ENCODE measurements around the gene LCT. TPM values are rescaled to one million over a fixed set of nuclear protein-coding genes. Genes with fewer than 3 reads are reported as not detected.
"Not testable (repeated sequence)": the region's sequence is repeated elsewhere in the genome, so short reads cannot be mapped to it uniquely, and the experiment has no call there.

LCT gene
- under 1 TPM; 0.33 to 0.50 TPM for total RNA-seq

DNA sequence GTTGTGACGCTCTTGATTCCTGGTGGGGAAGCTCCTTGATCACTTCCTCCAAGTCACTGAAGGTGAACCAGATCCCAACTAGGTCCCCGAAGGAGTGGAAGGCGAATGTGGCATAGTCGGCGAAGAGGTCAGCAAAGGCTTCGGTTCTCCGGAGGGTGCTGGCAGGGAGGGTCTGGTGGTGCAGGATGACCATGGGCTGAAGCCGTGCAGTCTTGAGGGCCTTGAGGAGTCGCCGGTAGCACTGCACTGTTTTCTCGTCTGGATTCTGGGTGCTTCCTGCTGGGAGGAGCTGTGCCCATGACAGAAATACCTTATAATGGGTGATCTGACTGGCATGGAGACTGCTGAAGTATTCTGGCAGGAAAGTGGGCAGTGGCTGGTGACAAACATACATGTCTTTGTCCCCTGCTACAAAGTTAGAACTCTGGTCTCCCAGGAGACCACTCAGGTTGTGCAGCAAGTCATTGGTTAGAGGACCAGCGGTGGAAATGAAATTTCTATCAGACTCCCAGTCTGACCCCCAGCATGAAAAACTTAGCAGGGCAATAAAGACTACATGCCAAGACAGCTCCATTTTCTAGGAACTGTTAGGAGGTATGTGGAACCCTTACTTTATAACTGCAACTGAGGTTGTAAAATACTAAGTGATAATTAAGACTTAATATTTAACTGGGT is at the start of gene LCT:
Gene LCT (minus strand): TSS at position 589 of the 675 bp plus-strand sequence. CDS start 15 bp downstream, at position 574.
- H3K36me3 Mint-ChIP-seq, result no peaks in the 10 kb centered on the region
- H3K4me1 Mint-ChIP-seq (ENCODE audit: low read depth in 2 of 2), result peaks cover 0 to 6% of the 10 kb centered on the region in 2 donors
- H3K4me3 Mint-ChIP-seq, result no peak within 1 kb of the TSS
- no peak within 1 kb of the TSS for H3K27ac Mint-ChIP-seq
- H3K27me3 Mint-ChIP-seq, result no peaks in the 10 kb centered on the region
- no peaks in the 10 kb centered on the region for H3K9me3 Mint-ChIP-seq
- DNase-seq (ENCODE audit: low spot score) (no peak), ATAC-seq (no peak)

DNA sequence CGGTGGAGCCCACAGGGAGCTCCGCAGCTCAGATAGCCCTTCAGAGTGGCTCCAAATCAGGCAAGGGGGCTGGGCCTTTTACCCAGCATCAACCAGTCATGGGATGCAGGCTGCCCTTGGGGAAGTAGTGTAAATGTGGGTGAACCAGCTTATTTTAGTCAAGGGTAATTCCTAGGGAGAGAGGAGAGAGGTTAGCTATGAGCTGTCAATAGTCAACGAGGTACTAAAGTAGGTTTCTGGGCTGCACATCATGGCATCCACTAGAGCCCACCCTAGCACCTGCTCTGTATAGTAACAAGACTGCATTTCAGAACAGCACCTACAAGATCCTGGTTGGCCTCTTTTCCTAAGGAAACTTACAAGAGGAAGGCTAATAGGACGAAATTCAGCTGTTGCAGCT is 48.7 kb upstream of the LCT start:
- DNase-seq (ENCODE audit: low spot score), result no peak
- ATAC-seq, result no peak
- H3K36me3 Mint-ChIP-seq, result peaks cover 4% of the 10 kb centered on the region
- no peak overlapping the region for H3K27ac Mint-ChIP-seq
- H3K9me3 Mint-ChIP-seq, result no peaks in the 10 kb centered on the region
- no peak overlapping the region for H3K4me3 Mint-ChIP-seq
- H3K4me1 Mint-ChIP-seq (ENCODE audit: low read depth in 2 of 2), result no peaks in the 10 kb centered on the region
- H3K27me3 Mint-ChIP-seq, result peaks cover 7 to 13% of the 10 kb centered on the region in 2 donors

DNA sequence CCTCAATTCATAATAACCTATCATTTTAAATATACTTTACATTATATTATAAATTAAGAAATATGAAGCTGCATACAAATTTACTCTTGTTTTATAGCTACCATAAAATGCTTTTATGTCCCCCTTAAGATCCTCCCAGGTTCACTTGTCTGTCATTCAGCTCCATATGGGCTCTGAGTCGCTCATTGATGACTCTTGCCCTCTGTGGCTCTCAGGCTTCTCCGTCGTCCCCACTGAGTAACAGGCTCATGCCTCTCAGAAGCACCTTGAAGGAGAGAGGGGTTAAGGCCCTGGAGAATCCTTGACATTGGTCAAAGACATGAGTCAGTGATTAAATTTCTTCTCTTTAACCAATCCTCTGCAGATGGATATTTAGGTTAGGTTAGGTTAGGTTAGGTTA is 45.4 kb upstream of the LCT start:
- DNase-seq (ENCODE audit: low spot score) (no peak), ATAC-seq (no peak)
- Mint-ChIP-seq H3K4me1 (ENCODE audit: low read depth in 2 of 2) (peaks cover 4 to 7% of the 10 kb centered on the region in 2 donors), H3K27ac (no peak overlapping the region), H3K4me3 (no peak overlapping the region), H3K36me3 (no peaks in the 10 kb centered on the region), H3K9me3 (no peaks in the 10 kb centered on the region), H3K27me3 (peaks cover 7 to 13% of the 10 kb centered on the region in 2 donors)

DNA sequence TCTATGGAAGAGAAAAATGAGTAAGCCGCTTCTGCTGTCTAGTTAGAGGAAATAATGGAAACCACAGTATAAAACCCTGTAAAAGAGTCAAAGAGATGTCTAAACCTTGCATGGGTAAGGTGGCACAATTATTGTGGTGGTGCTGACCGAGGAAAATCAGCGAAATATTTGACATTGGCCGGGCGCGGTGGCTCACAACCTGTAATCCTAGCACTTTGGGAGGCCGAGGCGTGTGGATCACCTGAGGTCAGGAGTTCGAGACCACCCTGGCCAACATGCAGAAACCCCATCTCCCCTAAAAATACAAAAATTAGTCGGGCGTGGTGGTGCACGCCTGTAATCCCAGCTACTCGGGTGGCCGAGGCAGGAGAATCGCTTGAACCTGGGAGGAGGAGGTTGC is 39.8 kb upstream of the LCT start:
- DNase-seq (ENCODE audit: low spot score); H3K27me3 Mint-ChIP-seq; H3K9me3 Mint-ChIP-seq; ATAC-seq: not testable (repeated sequence)
- peaks cover 19% of the 10 kb centered on the region for H3K36me3 Mint-ChIP-seq
- H3K4me3 Mint-ChIP-seq, result peak overlapping the region; percentile 91
- peak overlapping the region; percentile 82 to 95 for H3K27ac Mint-ChIP-seq
- peaks cover 38 to 39% of the 10 kb centered on the region in 2 donors for H3K4me1 Mint-ChIP-seq (ENCODE audit: low read depth in 2 of 2)

DNA sequence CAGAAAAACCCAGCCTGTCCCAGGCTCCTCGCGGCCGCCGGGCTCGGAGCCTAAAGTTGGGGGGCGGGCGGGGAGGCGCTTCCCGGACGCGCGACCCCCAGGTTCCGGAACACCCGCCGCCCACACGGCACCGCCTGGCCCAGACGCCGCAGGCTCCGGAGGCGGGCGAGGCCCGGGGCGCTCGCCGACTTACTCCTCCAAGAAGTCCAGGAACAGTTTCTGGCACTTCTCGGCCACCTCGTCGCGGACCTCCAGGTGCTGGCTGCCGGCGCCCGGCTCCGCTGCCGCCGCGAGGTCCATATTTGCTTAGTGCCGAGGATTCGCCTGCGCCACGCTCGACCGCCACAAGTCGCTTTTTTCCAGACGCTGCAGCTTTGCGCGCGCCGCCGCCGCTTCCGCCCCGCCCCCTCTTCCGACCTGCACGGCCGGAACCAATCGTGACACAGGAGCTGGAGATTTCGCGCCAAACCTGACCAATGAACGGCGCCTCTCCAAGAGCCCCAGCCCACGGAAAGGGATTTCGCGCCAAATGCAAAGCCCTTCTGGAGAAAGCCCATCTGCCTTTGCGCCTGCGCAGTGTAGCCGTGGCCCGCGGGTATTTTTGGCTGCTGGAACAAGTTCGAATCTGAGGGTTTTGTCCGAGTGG is 39.2 kb upstream of the LCT start, which contains the start of gene MCM6:
Gene MCM6 (minus strand): TSS at position 378 of the 646 bp plus-strand sequence. CDS start 78 bp downstream, at position 300.
- Mint-ChIP-seq H3K9me3 (no peaks in the 10 kb centered on the region), H3K27me3 (no peaks in the 10 kb centered on the region), H3K4me1 (ENCODE audit: low read depth in 2 of 2) (peaks cover 38 to 43% of the 10 kb centered on the region in 2 donors), H3K27ac (peak within 1 kb of the TSS; percentile 82 to 95), H3K36me3 (peaks cover 22% of the 10 kb centered on the region), H3K4me3 (peak within 1 kb of the TSS; percentile 91)
- DNase-seq (ENCODE audit: low spot score) (peak; percentile 99), ATAC-seq (peak; percentile 94 to 99)

DNA sequence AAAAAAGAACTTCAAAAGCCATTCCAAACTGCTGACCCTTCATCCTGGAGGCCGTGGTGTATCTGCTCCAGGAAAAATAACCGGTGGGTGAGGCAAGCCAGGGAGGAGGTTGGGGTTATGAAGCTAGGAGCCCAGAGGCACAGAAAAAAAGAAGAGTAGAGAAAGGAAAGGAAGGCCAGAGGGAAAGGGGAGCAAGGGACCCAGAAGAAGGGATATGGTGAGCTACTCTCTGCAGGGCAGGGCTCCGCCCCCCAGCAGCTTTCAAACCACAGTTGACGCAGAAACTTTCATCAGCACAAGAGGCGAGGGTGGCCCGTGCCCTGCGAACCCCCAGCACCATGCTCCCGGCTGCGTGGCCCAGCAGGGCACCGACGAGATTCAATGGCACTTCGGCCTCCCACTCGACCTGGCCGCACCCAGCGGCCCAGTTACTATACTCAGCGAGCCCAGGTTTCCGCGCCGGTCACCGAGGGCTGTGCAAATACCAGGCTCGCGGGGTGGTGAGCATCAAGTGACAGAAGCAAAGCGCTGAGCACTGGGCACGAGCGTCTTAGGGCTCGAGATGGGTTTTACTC is 38.6 kb upstream of the LCT start:
- H3K27ac Mint-ChIP-seq, result peak overlapping the region; percentile 82 to 95
- H3K27me3 Mint-ChIP-seq, result no peaks in the 10 kb centered on the region
- H3K9me3 Mint-ChIP-seq, result no peaks in the 10 kb centered on the region

DNA sequence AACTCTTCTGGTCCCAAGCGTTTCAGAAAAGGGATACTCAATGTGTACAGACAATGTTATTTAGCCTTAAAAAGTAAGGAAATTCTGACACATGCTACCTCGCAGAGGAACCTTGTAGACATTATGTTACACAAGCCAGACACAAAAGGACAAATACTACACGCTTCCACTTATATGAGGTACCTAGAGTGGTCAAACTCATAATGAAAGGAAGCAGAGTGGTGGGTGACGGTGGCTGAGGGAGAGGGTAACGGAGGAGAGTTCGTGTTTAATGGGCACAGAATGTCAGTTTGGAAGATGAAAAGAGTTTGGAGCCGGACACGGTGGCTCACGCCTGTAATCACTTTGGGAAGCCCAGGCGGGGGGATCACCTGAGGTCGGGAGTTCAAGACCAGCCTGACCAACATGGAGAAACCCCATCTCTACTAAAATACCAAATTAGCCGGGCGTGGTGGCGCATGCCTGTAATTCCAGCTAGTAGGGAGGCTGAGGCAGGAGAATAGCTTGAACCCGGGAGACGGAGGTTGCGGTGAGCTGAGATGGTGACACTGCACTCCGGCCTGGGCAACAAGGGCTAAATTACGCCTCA is 37.9 kb upstream of the LCT start:
- H3K4me1 Mint-ChIP-seq (ENCODE audit: low read depth in 2 of 2), result peaks cover 42 to 51% of the 10 kb centered on the region in 2 donors
- H3K4me3 Mint-ChIP-seq, result peak overlapping the region; percentile 91
- no peaks in the 10 kb centered on the region for H3K9me3 Mint-ChIP-seq
- peaks cover 32% of the 10 kb centered on the region for H3K36me3 Mint-ChIP-seq
- no peak for DNase-seq (ENCODE audit: low spot score)
- no peaks in the 10 kb centered on the region for H3K27me3 Mint-ChIP-seq
- peak overlapping the region; percentile 82 to 95 for H3K27ac Mint-ChIP-seq
- no peak for ATAC-seq

More for the DNA sequence above, 38.6 kb upstream of the LCT start:
- ATAC-seq (peak; percentile 71 to 88), DNase-seq (ENCODE audit: low spot score) (peak; percentile 72)
- peaks cover 38 to 46% of the 10 kb centered on the region in 2 donors for H3K4me1 Mint-ChIP-seq (ENCODE audit: low read depth in 2 of 2)
- H3K4me3 Mint-ChIP-seq, result peak overlapping the region; percentile 91
- H3K36me3 Mint-ChIP-seq, result peaks cover 25% of the 10 kb centered on the region

DNA sequence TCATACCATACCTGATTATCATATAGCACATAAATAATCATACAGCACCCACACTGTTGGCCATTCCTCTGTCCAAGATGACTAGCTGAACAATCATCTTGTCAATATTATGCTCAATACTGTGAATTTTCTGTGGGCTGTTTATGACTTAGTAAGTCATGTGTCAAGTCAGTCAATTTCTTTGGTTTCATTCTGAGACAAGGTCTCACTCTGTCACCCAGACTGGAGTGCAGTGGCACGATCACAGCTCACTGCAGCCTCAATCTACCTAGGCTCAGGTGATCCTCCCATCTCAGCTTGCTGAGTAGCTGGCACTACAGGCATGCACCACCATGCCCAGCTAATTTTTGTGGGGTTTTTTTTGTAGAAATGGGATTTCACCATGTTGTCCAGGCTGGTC is 33.6 kb upstream of the LCT start:
- ATAC-seq (peak in 1 of 2 donors; percentile 90), DNase-seq (ENCODE audit: low spot score) (no peak)
- peak overlapping the region; percentile 24 to 43 for H3K27ac Mint-ChIP-seq
- no peaks in the 10 kb centered on the region for H3K27me3 Mint-ChIP-seq
- H3K4me3 Mint-ChIP-seq, result peak overlapping the region; percentile 24
- H3K4me1 Mint-ChIP-seq (ENCODE audit: low read depth in 2 of 2), result peaks cover 31 to 44% of the 10 kb centered on the region in 2 donors
- peaks cover 58% of the 10 kb centered on the region for H3K36me3 Mint-ChIP-seq
- no peaks in the 10 kb centered on the region for H3K9me3 Mint-ChIP-seq

DNA sequence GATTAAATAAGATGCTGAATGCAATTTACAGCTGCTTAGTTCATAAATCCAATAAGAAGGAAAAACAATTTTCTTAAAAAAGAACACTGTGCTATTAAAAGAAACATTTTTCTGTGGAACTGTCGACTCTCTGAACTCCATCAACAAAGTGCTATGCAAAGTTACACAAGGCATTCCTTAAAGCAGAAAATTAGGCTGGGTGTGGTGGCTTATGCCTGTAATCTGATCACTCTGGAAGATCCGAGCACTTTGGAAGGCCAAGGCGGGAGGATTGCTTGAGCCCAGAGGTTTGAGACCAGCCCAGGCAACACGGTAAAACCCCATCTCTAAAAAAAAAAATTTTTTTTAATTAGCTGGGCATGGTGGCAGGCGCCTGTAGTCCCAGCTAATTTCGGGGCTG is 26.2 kb upstream of the LCT start:
- H3K27ac Mint-ChIP-seq, result no peak overlapping the region
- no peak overlapping the region for H3K4me3 Mint-ChIP-seq
- H3K36me3 Mint-ChIP-seq, result peaks cover 46% of the 10 kb centered on the region
- no peaks in the 10 kb centered on the region for H3K27me3 Mint-ChIP-seq
- peaks cover 3 to 5% of the 10 kb centered on the region in 2 donors for H3K4me1 Mint-ChIP-seq (ENCODE audit: low read depth in 2 of 2)
- ATAC-seq (no peak), DNase-seq (ENCODE audit: low spot score) (no peak)
- H3K9me3 Mint-ChIP-seq, result no peaks in the 10 kb centered on the region

DNA sequence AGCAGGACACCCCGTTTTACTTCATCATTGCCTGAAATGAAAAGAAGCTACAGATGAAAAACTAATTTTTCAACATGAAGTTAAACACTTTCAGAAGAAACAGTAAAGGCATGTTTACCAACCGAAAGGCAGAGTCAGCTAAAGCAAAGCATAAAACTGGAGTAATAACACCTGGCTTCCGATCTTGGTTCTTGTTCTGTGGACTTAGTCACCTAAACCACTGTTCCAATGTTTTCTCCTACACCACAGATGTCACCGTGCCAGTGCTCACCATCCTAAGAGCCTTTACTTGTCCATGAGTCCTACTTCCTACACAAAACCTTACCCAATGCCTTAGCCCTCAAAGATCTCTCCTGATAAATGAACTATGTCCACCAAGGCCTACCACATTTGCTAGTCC is 25.7 kb upstream of the LCT start:
- H3K4me1 Mint-ChIP-seq (ENCODE audit: low read depth in 2 of 2), result no peaks in the 10 kb centered on the region
- no peak for DNase-seq (ENCODE audit: low spot score)
- H3K36me3 Mint-ChIP-seq, result peaks cover 42% of the 10 kb centered on the region
- H3K27ac Mint-ChIP-seq, result no peak overlapping the region
- no peaks in the 10 kb centered on the region for H3K27me3 Mint-ChIP-seq
- no peak overlapping the region for H3K4me3 Mint-ChIP-seq
- ATAC-seq, result no peak
- H3K9me3 Mint-ChIP-seq, result no peaks in the 10 kb centered on the region

DNA sequence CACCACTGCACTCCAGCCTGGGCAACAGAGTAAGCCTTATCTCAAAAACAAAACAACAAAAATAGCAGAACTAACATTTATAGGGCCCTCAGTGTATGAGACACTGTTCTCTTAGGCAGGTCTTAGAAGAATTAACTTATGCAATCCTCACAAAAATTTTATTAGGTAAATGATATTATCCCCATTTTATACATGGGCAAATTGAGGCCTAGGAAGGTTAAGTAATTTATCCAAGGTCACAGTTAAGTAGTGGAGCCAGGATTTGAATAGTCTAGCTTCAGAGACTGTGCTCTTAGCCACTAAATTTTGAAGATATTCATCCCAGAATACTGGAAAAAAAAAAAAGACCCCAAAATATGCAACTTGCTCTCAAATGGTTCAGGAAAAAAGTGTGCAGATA is 16.4 kb upstream of the LCT start:
- H3K27me3 Mint-ChIP-seq, result no peaks in the 10 kb centered on the region
- no peaks in the 10 kb centered on the region for H3K9me3 Mint-ChIP-seq
- DNase-seq (ENCODE audit: low spot score), result no peak
- peaks cover 40% of the 10 kb centered on the region for H3K36me3 Mint-ChIP-seq
- ATAC-seq, result no peak
- no peak overlapping the region for H3K27ac Mint-ChIP-seq
- no peak overlapping the region for H3K4me3 Mint-ChIP-seq
- no peaks in the 10 kb centered on the region for H3K4me1 Mint-ChIP-seq (ENCODE audit: low read depth in 2 of 2)

DNA sequence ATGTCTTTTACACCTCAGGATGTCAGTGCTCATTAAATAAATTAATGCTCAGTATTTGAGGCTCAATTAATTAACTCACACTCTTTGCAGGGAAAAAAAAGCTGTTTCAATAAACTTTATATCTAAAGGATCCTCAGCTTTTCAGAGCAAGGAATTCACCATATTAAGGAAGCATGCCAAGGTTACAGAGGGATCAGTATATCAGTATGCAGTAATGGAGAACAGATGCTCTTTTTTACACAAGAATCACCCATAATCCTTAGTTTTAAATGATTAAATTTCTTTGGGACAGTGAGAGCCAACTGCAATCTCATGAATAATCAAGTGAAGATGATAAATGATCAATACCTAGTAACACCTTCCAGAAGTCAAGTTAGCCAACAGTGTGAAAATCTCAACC is 14.9 kb upstream of the LCT start:
- Mint-ChIP-seq H3K4me3 (no peak overlapping the region), H3K9me3 (no peaks in the 10 kb centered on the region), H3K4me1 (ENCODE audit: low read depth in 2 of 2) (no peaks in the 10 kb centered on the region), H3K27me3 (no peaks in the 10 kb centered on the region), H3K36me3 (peaks cover 40% of the 10 kb centered on the region), H3K27ac (no peak overlapping the region)
- no peak for DNase-seq (ENCODE audit: low spot score)
- ATAC-seq, result no peak

DNA sequence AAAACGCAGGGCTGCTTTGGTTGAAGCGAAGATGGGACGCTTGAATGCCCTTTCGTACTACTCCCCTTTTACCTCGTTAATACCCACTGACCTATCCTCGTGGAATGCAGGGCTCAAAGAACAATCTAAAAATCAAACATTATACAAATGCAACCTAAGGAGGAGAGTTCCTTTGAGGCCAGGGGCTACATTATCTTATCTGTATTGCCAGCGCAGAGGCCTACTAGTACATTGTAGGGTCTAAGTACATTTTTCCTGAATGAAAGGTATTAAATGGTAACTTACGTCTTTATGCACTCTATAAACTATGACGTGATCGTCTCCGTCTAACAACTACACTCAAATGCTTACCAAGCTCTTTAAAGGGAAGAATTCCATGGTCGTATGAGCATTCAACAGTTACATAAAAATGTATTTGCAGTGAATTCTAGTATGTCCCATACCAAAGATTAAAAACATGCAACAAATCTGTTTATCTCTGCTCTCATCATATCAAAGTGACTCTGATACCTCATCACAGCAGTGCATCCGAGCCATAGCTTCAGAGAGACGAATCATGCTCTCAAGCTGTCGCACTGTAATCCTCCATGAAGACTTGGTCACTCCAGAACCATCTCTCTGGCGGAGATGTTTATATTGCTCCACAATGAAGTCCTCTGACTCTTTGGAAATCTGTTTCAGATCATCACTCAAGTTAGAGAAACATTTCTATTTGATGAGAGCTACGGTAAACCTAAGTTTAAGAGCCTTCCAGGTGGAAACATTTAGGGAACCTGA is 14.1 kb upstream of the LCT start:
- no peaks in the 10 kb centered on the region for H3K9me3 Mint-ChIP-seq

More for the DNA sequence above, 14.1 kb upstream of the LCT start:
- H3K27me3 Mint-ChIP-seq, result no peaks in the 10 kb centered on the region
- ATAC-seq, result no peak
- H3K4me1 Mint-ChIP-seq (ENCODE audit: low read depth in 2 of 2), result no peaks in the 10 kb centered on the region
- peaks cover 33% of the 10 kb centered on the region for H3K36me3 Mint-ChIP-seq
- no peak overlapping the region for H3K4me3 Mint-ChIP-seq
- DNase-seq (ENCODE audit: low spot score), result no peak
- H3K27ac Mint-ChIP-seq, result no peak overlapping the region

Measured in natural killer cell treated with Interleukin-12 subunit alpha and Interleukin-12 subunit beta and Interleukin-15 and Interleukin-18, amount 100 ng/mL, for 72 hours (primary cell).